NCI-H2227 (cell line): Measurements from ENCODE around the gene C10orf88.
A peak's percentile ranks its signal among the peaks of the same experiment; 100 is the strongest.

Experiments used
- DNase-seq: peaks from one replicate; lab custom pipeline; 2025; ENCODE audit not compliant: unreplicated experiment; lab: John Stamatoyannopoulos, UW

Gene C10orf88

GRCh38 chr10:122953902-122954730 lies at the start of gene C10orf88:
Gene C10orf88 (minus strand): TSS chr10:122954227. CDS start chr10:122954178, 49 bp downstream.
- peak; percentile 96 for DNase-seq

- DNase-seq: no peak
Measured at GRCh38 chr10:123001370-123001769, 47.3 kb upstream of the C10orf88 start.

GRCh38 chr10:123000155-123000554 lies 46.1 kb upstream of the C10orf88 start:
- DNase-seq: no peak

GRCh38 chr10:122999347-122999746 lies 45.3 kb upstream of the C10orf88 start:
- no peak for DNase-seq

GRCh38 chr10:122998934-122999333 lies 44.9 kb upstream of the C10orf88 start:
- no peak for DNase-seq

GRCh38 chr10:122998360-122998917 lies 44.4 kb upstream of the C10orf88 start:
- no peak for DNase-seq

- DNase-seq: no peak
Measured at GRCh38 chr10:122997864-122998263, 43.8 kb upstream of the C10orf88 start.

- no peak for DNase-seq
Measured at GRCh38 chr10:122995936-122996335, 41.9 kb upstream of the C10orf88 start.

GRCh38 chr10:122993797-122994336 lies 39.8 kb upstream of the C10orf88 start:
- no peak for DNase-seq

- no peak for DNase-seq
Measured at GRCh38 chr10:122992031-122992585, 38.1 kb upstream of the C10orf88 start.

GRCh38 chr10:122990278-122990677 lies 36.3 kb upstream of the C10orf88 start:
- DNase-seq: no peak

- no peak for DNase-seq
Measured at GRCh38 chr10:122988501-122988900, 34.5 kb upstream of the C10orf88 start.

GRCh38 chr10:122986335-122986734 lies 32.3 kb upstream of the C10orf88 start:
- DNase-seq: no peak

GRCh38 chr10:122984708-122985107 lies 30.7 kb upstream of the C10orf88 start:
- no peak for DNase-seq

GRCh38 chr10:122983898-122984297 lies 29.9 kb upstream of the C10orf88 start:
- no peak for DNase-seq

- DNase-seq: peak; percentile 32
Measured at GRCh38 chr10:122981066-122981464, 27.0 kb upstream of the C10orf88 start.

- DNase-seq: peak; percentile 89
Measured at GRCh38 chr10:122980209-122981065, 26.4 kb upstream of the C10orf88 start, which contains the start of gene PSTK. Gene PSTK (plus strand): TSS chr10:122980401. CDS start chr10:122980480, 79 bp downstream.

- DNase-seq: no peak
Measured at GRCh38 chr10:122974543-122975064, 20.6 kb upstream of the C10orf88 start.

- DNase-seq: no peak
Measured at GRCh38 chr10:122974023-122974422, 20.0 kb upstream of the C10orf88 start.

GRCh38 chr10:122968698-122969097 lies 14.7 kb upstream of the C10orf88 start:
- DNase-seq: no peak

GRCh38 chr10:122966879-122967278 lies 12.9 kb upstream of the C10orf88 start:
- DNase-seq: no peak
